CD8-positive, alpha-beta memory T cell (primary cell): ENCODE measurements around the gene PNCK. TPM values are rescaled to one million over a fixed set of nuclear protein-coding genes. Genes with fewer than 3 reads are reported as not detected.

ENCODE experiments used
- CTCF ChIA-PET: fragments of 350-600 bp; sonication (Branson Sonifier 250); formaldehyde crosslinking; loops from one replicate; lab custom pipeline; 2021; ENCODE audit warnings: antibody characterized with exemption; lab: Charles Lee
- POLR2A ChIA-PET: fragments of 350-600 bp; sonication (Branson Sonifier 250); formaldehyde crosslinking; loops from one replicate; lab custom pipeline; 2021; ENCODE audit warnings: antibody characterized with exemption; lab: Charles Lee
- DNase-seq, 5 donors: peaks; one replicate each; pipeline versions ENCODE4 v3.0.0 to v3.0.0-alpha.2; 2020 to 2022; ENCODE audit warnings: mixed read lengths in 1 of 5
- H3K27ac ChIP-seq: one replicate; pipeline ENCODE4 v1.7.0; 2013; ENCODE audit warnings: low read depth, mild to moderate bottlenecking, low read length, moderate library complexity
- H3K27me3 ChIP-seq: 2 replicates; pipeline ENCODE4 v1.7.0; 2013; ENCODE audit warnings: low read length, mild to moderate bottlenecking; ENCODE audit not compliant: insufficient read depth, poor library complexity, severe bottlenecking
- H3K36me3 ChIP-seq: 2 replicates; pipeline ENCODE4 v1.7.0; 2013; ENCODE audit warnings: mild to moderate bottlenecking, low read length, moderate library complexity; ENCODE audit not compliant: insufficient read depth
- H3K4me1 ChIP-seq: 2 replicates; pipeline ENCODE4 v1.7.0; 2013; ENCODE audit warnings: mild to moderate bottlenecking, low read length, moderate library complexity; ENCODE audit not compliant: insufficient read depth
- H3K4me3 ChIP-seq: 2 replicates; pipeline ENCODE4 v1.7.0; 2013; ENCODE audit warnings: mild to moderate bottlenecking, low read length
- H3K9me3 ChIP-seq: 2 replicates; pipeline ENCODE4 v1.7.0; 2013; ENCODE audit warnings: mild to moderate bottlenecking, low read length
- H3K27ac Mint-ChIP-seq, 8 donors: one replicate each; pipeline ENCODE4 v1.8.0; 2020 to 2021; ENCODE audit warnings: mixed read lengths in 8 of 8, mild to moderate bottlenecking in 6 of 8, inconsistent platforms in 3 of 8, moderate library complexity in 3 of 8
- H3K27me3 Mint-ChIP-seq, 2 donors: one replicate each; pipeline ENCODE4 v1.8.0; 2020 to 2021; ENCODE audit warnings: mixed read lengths in 2 of 2, mild to moderate bottlenecking in 1 of 2, moderate library complexity in 1 of 2
- H3K36me3 Mint-ChIP-seq, 3 donors: one replicate each; pipeline ENCODE4 v1.8.0; 2020 to 2021; ENCODE audit warnings: mixed read lengths in 3 of 3, inconsistent platforms in 1 of 3, mild to moderate bottlenecking in 1 of 3
- H3K4me1 Mint-ChIP-seq, 3 donors: one replicate each; pipeline ENCODE4 v1.8.0; 2020 to 2021; ENCODE audit warnings: mixed read lengths in 3 of 3, inconsistent platforms in 1 of 3, mild to moderate bottlenecking in 1 of 3
- H3K4me3 Mint-ChIP-seq, 7 donors: one replicate each; pipeline ENCODE4 v1.8.0; 2020 to 2021; ENCODE audit warnings: mixed read lengths in 7 of 7, mild to moderate bottlenecking in 6 of 7, moderate library complexity in 4 of 7, inconsistent platforms in 2 of 7
- H3K9me3 Mint-ChIP-seq, 5 donors: one replicate each; pipeline ENCODE4 v1.8.0; 2020 to 2022; ENCODE audit warnings: mixed read lengths in 5 of 5, mild to moderate bottlenecking in 3 of 5, moderate library complexity in 2 of 5, inconsistent platforms in 1 of 5
- polyA plus RNA-seq: library from polyadenylated mRNA; unstranded; fragments of 300-500 nt; fragmentation: Illumina TruSeq; gene quantifications from one replicate; pipeline ENCODE4 v1.2.3, GENCODE V29; 2021
- total RNA-seq, 2 experiments: library from RNA; stranded (reverse); gene quantifications; one replicate each; pipeline ENCODE4 v1.2.3, GENCODE V29; 2021

The PNCK gene
- total RNA-seq, result not detected
- not detected for polyA plus RNA-seq

GRCh38 chrX:153673428-153674218 lies at the start of gene PNCK:
Gene PNCK (minus strand): TSS chrX:153673813. CDS start chrX:153673076, 737 bp downstream.
- H3K4me1 Mint-ChIP-seq, result peaks cover 0 to 7% (median 2%) of the 10 kb centered on the region in 3 donors
- ChIA-PET POLR2A (no interaction called here), CTCF (interaction anchor here (1.8 kb wide), 1 partner anchor 134 kb away, joined by 4 read pairs; no protein-coding TSS in a partner anchor)
- no peaks in the 10 kb centered on the region for H3K9me3 Mint-ChIP-seq
- H3K27ac Mint-ChIP-seq, result peak within 1 kb of the TSS in 2 of 8 donors; percentile 63 to 70
- Histone ChIP-seq H3K27me3 (no peaks in the 10 kb centered on the region), H3K27ac (peak within 1 kb of the TSS; percentile 59), H3K9me3 (no peaks in the 10 kb centered on the region), H3K36me3 (no peaks in the 10 kb centered on the region), H3K4me3 (no peak within 1 kb of the TSS), H3K4me1 (no peaks in the 10 kb centered on the region)
- H3K27me3 Mint-ChIP-seq, result peaks cover 17 to 22% of the 10 kb centered on the region in 2 donors
- peak within 1 kb of the TSS in 5 of 7 donors; percentile 23 to 54 (median 43) for H3K4me3 Mint-ChIP-seq
- no peaks in the 10 kb centered on the region for H3K36me3 Mint-ChIP-seq
- DNase-seq, result no peak

GRCh38 chrX:153722704-153723350 lies 49.2 kb upstream of the PNCK start:
- CTCF ChIA-PET, result no interaction called here
- DNase-seq, result no peak
- H3K4me1 ChIP-seq, result peaks cover 16% of the 10 kb centered on the region
- H3K27ac ChIP-seq, result peak overlapping the region; percentile 70
- Mint-ChIP-seq H3K4me1 (peaks cover 30 to 56% (median 41%) of the 10 kb centered on the region in 3 donors), H3K27me3 (peaks cover 0 to 1% of the 10 kb centered on the region in 2 donors), H3K9me3 (no peaks in the 10 kb centered on the region), H3K4me3 (peak overlapping the region; percentile 85 to 94 (median 86)), H3K36me3 (peaks cover 2 to 35% (median 4%) of the 10 kb centered on the region in 3 donors), H3K27ac (peak overlapping the region; percentile 68 to 86 (median 84))
- no peaks in the 10 kb centered on the region for H3K27me3 ChIP-seq
- H3K4me3 ChIP-seq, result peak overlapping the region; percentile 44
- H3K36me3 ChIP-seq, result peaks cover 15% of the 10 kb centered on the region
- POLR2A ChIA-PET, result no interaction called here
- no peaks in the 10 kb centered on the region for H3K9me3 ChIP-seq

- Mint-ChIP-seq H3K27ac (no peak overlapping the region), H3K27me3 (no peaks in the 10 kb centered on the region), H3K36me3 (peaks cover 2 to 61% (median 4%) of the 10 kb centered on the region in 3 donors)
Measured at GRCh38 chrX:153719701-153720100, 46.1 kb upstream of the PNCK start.

GRCh38 chrX:153719238-153719637 lies 45.6 kb upstream of the PNCK start:
- Mint-ChIP-seq H3K36me3 (peaks cover 2 to 65% (median 4%) of the 10 kb centered on the region in 3 donors), H3K4me3 (peak overlapping the region in 1 of 7 donors; percentile 55), H3K4me1 (peaks cover 21 to 34% (median 30%) of the 10 kb centered on the region in 3 donors), H3K27me3 (no peaks in the 10 kb centered on the region), H3K9me3 (no peaks in the 10 kb centered on the region), H3K27ac (no peak overlapping the region)
- CTCF ChIA-PET, result interaction anchor here (1.0 kb wide), 1 partner anchor 51 kb away, joined by 3 read pairs; no protein-coding TSS in a partner anchor
- DNase-seq, result no peak
- peaks cover 5% of the 10 kb centered on the region for H3K4me1 ChIP-seq
- no peak overlapping the region for H3K4me3 ChIP-seq
- H3K9me3 ChIP-seq, result no peaks in the 10 kb centered on the region
- no peaks in the 10 kb centered on the region for H3K27me3 ChIP-seq
- peaks cover 27% of the 10 kb centered on the region for H3K36me3 ChIP-seq
- no peak overlapping the region for H3K27ac ChIP-seq
- POLR2A ChIA-PET, result no interaction called here

More at GRCh38 chrX:153719701-153720100, 46.1 kb upstream of the PNCK start:
- ChIA-PET POLR2A (interaction anchor here (0.7 kb wide), 1 partner anchor 153 kb away, joined by 5 read pairs; no protein-coding TSS in a partner anchor), CTCF (interaction anchor here (1.0 kb wide), 1 partner anchor 51 kb away, joined by 3 read pairs; no protein-coding TSS in a partner anchor)
- H3K36me3 ChIP-seq, result peaks cover 24% of the 10 kb centered on the region
- no peak overlapping the region for H3K27ac ChIP-seq
- peak overlapping the region in 1 of 7 donors; percentile 55 for H3K4me3 Mint-ChIP-seq
- peaks cover 21 to 34% (median 30%) of the 10 kb centered on the region in 3 donors for H3K4me1 Mint-ChIP-seq
- peaks cover 5% of the 10 kb centered on the region for H3K4me1 ChIP-seq
- no peaks in the 10 kb centered on the region for H3K9me3 ChIP-seq
- no peaks in the 10 kb centered on the region for H3K9me3 Mint-ChIP-seq
- no peak overlapping the region for H3K4me3 ChIP-seq
- no peak for DNase-seq
- no peaks in the 10 kb centered on the region for H3K27me3 ChIP-seq

GRCh38 chrX:153717445-153717844 lies 43.8 kb upstream of the PNCK start:
- H3K4me3 ChIP-seq, result no peak overlapping the region
- H3K4me1 Mint-ChIP-seq, result peaks cover 14 to 27% (median 20%) of the 10 kb centered on the region in 3 donors
- peaks cover 0 to 2% of the 10 kb centered on the region in 2 donors for H3K27me3 Mint-ChIP-seq
- H3K27ac ChIP-seq, result no peak overlapping the region
- ChIA-PET CTCF (no interaction called here), POLR2A (no interaction called here)
- H3K9me3 ChIP-seq, result no peaks in the 10 kb centered on the region
- DNase-seq, result no peak
- H3K36me3 ChIP-seq, result peaks cover 32% of the 10 kb centered on the region
- no peaks in the 10 kb centered on the region for H3K4me1 ChIP-seq
- H3K27me3 ChIP-seq, result no peaks in the 10 kb centered on the region
- no peak overlapping the region for H3K4me3 Mint-ChIP-seq
- H3K9me3 Mint-ChIP-seq, result no peaks in the 10 kb centered on the region
- H3K27ac Mint-ChIP-seq, result no peak overlapping the region
- H3K36me3 Mint-ChIP-seq, result peaks cover 2 to 75% (median 4%) of the 10 kb centered on the region in 3 donors

GRCh38 chrX:153714256-153714655 lies 40.6 kb upstream of the PNCK start:
- no peaks in the 10 kb centered on the region for H3K27me3 ChIP-seq
- H3K4me3 ChIP-seq, result no peak overlapping the region
- Mint-ChIP-seq H3K4me3 (no peak overlapping the region), H3K27me3 (peaks cover 0 to 6% of the 10 kb centered on the region in 2 donors), H3K27ac (peak overlapping the region in 1 of 8 donors; percentile 9), H3K9me3 (no peaks in the 10 kb centered on the region), H3K4me1 (peaks cover 6 to 7% (median 7%) of the 10 kb centered on the region in 3 donors), H3K36me3 (peaks cover 0 to 79% (median 0%) of the 10 kb centered on the region in 3 donors)
- H3K4me1 ChIP-seq, result no peaks in the 10 kb centered on the region
- POLR2A ChIA-PET, result no interaction called here
- no peak overlapping the region for H3K27ac ChIP-seq
- no peaks in the 10 kb centered on the region for H3K9me3 ChIP-seq
- CTCF ChIA-PET, result no interaction called here
- DNase-seq, result no peak
- peaks cover 18% of the 10 kb centered on the region for H3K36me3 ChIP-seq

- Mint-ChIP-seq H3K27ac (no peak overlapping the region), H3K4me1 (peaks cover 0 to 4% (median 2%) of the 10 kb centered on the region in 3 donors), H3K9me3 (no peaks in the 10 kb centered on the region), H3K27me3 (peaks cover 0 to 10% of the 10 kb centered on the region in 2 donors), H3K36me3 (peaks cover 0 to 69% (median 0%) of the 10 kb centered on the region in 3 donors), H3K4me3 (no peak overlapping the region)
- ChIA-PET POLR2A (no interaction called here), CTCF (no interaction called here)
- Histone ChIP-seq H3K9me3 (no peaks in the 10 kb centered on the region), H3K36me3 (peaks cover 12% of the 10 kb centered on the region), H3K4me1 (no peaks in the 10 kb centered on the region), H3K4me3 (no peak overlapping the region), H3K27ac (no peak overlapping the region), H3K27me3 (no peaks in the 10 kb centered on the region)
- DNase-seq, result no peak
Measured at GRCh38 chrX:153709726-153710674, 36.4 kb upstream of the PNCK start.
